ENCODE measurements around the gene ERLEC1. TPM values are rescaled to one million over a fixed set of nuclear protein-coding genes. Genes with fewer than 3 reads are reported as not detected.

The ERLEC1 gene
- total RNA-seq, 4 donors from 2014 or later = 15.6 to 60.1 (median 30.7) TPM

- intact Hi-C loops (cut with DNase I; ENCODE audit: low total_unique reads) = no loop called here
- 90 to 97% methylated on average over 4 of the region's 4 CpGs for WGBS, 2 donors
- no peak for DNase-seq (ENCODE audit: low spot score in 2 of 2)
- TF ChIP-seq POLR2A (IDR thresholded peaks at IDR 0.05) = no peak
- TF ChIP-seq, protein P1, sequence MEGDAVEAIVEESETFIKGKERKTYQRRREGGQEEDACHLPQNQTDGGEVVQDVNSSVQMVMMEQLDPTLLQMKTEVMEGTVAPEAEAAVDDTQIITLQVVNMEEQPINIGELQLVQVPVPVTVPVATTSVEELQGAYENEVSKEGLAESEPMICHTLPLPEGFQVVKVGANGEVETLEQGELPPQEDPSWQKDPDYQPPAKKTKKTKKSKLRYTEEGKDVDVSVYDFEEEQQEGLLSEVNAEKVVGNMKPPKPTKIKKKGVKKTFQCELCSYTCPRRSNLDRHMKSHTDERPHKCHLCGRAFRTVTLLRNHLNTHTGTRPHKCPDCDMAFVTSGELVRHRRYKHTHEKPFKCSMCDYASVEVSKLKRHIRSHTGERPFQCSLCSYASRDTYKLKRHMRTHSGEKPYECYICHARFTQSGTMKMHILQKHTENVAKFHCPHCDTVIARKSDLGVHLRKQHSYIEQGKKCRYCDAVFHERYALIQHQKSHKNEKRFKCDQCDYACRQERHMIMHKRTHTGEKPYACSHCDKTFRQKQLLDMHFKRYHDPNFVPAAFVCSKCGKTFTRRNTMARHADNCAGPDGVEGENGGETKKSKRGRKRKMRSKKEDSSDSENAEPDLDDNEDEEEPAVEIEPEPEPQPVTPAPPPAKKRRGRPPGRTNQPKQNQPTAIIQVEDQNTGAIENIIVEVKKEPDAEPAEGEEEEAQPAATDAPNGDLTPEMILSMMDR (IDR thresholded peaks at IDR 0.05) = no peak
- no peak overlapping the region for H3K4me3 ChIP-seq (ENCODE audit: low read depth, poor library complexity, severe bottlenecking)
Observed at GRCh38 chr2:53852532-53852931, 65.7 kb downstream of the ERLEC1 start.

DNA sequence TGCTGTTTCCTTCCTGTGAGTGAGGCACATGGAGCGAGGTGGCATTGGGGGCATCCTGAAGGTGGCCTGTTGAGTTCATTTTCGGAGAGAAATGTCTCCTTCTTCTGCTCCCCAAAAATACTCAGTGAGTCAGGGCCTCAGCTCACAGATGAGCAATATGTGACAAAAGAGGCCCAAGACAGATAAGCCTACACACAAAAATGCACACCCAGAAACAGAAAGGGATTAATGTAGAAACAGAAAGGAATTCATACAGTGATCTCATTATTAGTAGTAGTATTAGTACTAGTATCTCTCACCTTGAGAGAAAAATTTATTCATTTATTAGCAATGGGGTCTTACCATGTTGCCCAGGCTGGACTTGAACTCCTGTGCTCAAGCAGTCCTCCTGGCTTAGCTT is 67.8 kb downstream of the ERLEC1 start:
- WGBS, 2 donors = 97 to 100% methylated on average over 2 of the region's 2 CpGs
- DNase-seq (ENCODE audit: low spot score in 2 of 2) = no peak
- TF ChIP-seq, protein P1 (IDR thresholded peaks at IDR 0.05) = no peak
- TF ChIP-seq POLR2A (IDR thresholded peaks at IDR 0.05) = no peak
- H3K4me3 ChIP-seq (ENCODE audit: low read depth, poor library complexity, severe bottlenecking) = no peak overlapping the region
- intact Hi-C loops (cut with DNase I; ENCODE audit: low total_unique reads) = no loop called here

DNA sequence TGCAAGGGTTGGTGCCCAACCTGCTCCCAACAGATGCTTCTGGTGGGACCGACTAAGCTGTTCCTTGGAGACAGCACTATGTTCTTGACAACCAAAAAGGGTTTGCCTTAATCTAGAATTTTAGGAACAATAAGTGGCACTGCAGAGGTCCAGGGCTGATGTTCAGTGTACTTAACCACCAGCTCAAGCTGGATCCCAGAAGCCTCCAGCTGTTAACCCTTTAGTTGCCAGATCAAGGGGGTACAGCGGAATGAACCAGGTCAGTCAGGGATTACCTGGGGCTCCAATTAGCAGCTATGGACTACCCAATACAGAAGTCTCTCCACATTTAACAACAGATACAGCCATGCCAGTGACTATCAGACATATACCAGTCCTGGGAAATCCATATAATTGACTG is 69.4 kb downstream of the ERLEC1 start:
- no peak for DNase-seq (ENCODE audit: low spot score in 2 of 2)
- WGBS, 2 donors = 77 to 82% methylated on average over 2 of the region's 2 CpGs
- intact Hi-C loops (cut with DNase I; ENCODE audit: low total_unique reads) = no loop called here
- H3K4me3 ChIP-seq (ENCODE audit: low read depth, poor library complexity, severe bottlenecking) = no peak overlapping the region
- TF ChIP-seq, protein P1 (IDR thresholded peaks at IDR 0.05) = no peak
- no peak for TF ChIP-seq POLR2A (IDR thresholded peaks at IDR 0.05)

- H3K4me3 ChIP-seq (ENCODE audit: low read depth, poor library complexity, severe bottlenecking) = peak within 1 kb of the TSS; percentile 22
- TF ChIP-seq, protein P1 (IDR thresholded peaks at IDR 0.05) = no peak
- no peak for TF ChIP-seq POLR2A (IDR thresholded peaks at IDR 0.05)
- intact Hi-C loops (cut with DNase I; ENCODE audit: low total_unique reads) = no loop called here
- 49 to 56% methylated on average over 42 to 59 of the region's 72 CpGs for WGBS, 2 donors
- DNase-seq (ENCODE audit: low spot score in 2 of 2) = no peak
Observed at GRCh38 chr2:53859206-53860181, 72.7 kb downstream of the ERLEC1 start, which contains the start of gene GPR75. GPR75 (minus strand) TSS chr2:53859967; CDS start chr2:53854756, 5,211 bp downstream.

DNA sequence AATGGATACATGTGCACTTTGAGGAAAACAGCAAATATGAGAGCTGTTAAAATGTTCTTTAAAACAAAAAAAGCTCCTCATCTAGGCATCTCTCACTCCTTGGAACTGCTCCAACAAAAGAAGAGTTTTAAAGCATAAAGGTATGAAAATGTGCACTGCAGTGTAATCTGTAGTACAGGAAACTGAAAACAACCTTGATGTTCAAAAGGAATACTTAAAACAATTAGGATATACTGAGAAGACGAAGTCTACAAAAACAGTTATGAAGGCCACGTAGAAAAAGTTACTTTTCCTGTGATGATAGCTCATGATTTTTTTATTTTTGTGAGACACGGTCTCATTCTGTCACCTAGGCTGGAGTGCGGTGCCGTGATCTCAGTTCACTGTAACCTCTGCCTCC is 75.0 kb downstream of the ERLEC1 start:
- no peak overlapping the region for H3K4me3 ChIP-seq (ENCODE audit: low read depth, poor library complexity, severe bottlenecking)
- intact Hi-C loops (cut with DNase I; ENCODE audit: low total_unique reads) = no loop called here
- DNase-seq (ENCODE audit: low spot score in 2 of 2) = no peak
- 93 to 96% methylated on average over 5 of the region's 5 CpGs for WGBS, 2 donors
- no peak for TF ChIP-seq POLR2A (IDR thresholded peaks at IDR 0.05)
- TF ChIP-seq, protein P1 (IDR thresholded peaks at IDR 0.05) = no peak
